Natural killer cell (primary cell): ENCODE data around the gene EPHB1. TPM values are rescaled to one million over a fixed set of nuclear protein-coding genes. Genes with fewer than 3 reads are reported as not detected.

Source experiments
- ATAC-seq, 3 donors: fragments of 150-1000 bp in 2 of 3; fragments of 200-7000 bp in 1 of 3; cut with Tn5 transposase; 1 replicate in 1 of 3; 2 replicates in 2 of 3; pipeline ENCODE4 v1.10.0; 2021; ENCODE audit warnings: mild to moderate bottlenecking in 2 of 3, moderate library complexity in 2 of 3
- DNase-seq, 2 donors: peaks; one replicate each; pipeline versions ENCODE4 v3.0.0 to v3.0.0-alpha.2; 2013 to 2021; ENCODE audit warnings: mixed read lengths in 1 of 2
- H3K27ac ChIP-seq: one replicate; pipeline ENCODE4 v1.5.1; 2013; ENCODE audit warnings: mild to moderate bottlenecking, low read length
- H3K27me3 ChIP-seq: one replicate; pipeline ENCODE4 v1.6.1; 2013; ENCODE audit warnings: low read length; ENCODE audit not compliant: control insufficient read depth, insufficient read depth
- H3K36me3 ChIP-seq: one replicate; pipeline ENCODE4 v1.6.1; 2013; ENCODE audit warnings: low read length; ENCODE audit not compliant: control insufficient read depth, insufficient read depth
- H3K4me1 ChIP-seq: one replicate; pipeline ENCODE4 v1.6.1; 2013; ENCODE audit warnings: low read length; ENCODE audit not compliant: control insufficient read depth, insufficient read depth
- H3K4me3 ChIP-seq: one replicate; pipeline ENCODE4 v1.5.1; 2013; ENCODE audit warnings: low read length
- H3K9me3 ChIP-seq: one replicate; pipeline ENCODE4 v1.6.1; 2013; ENCODE audit warnings: low read length; ENCODE audit not compliant: control insufficient read depth, insufficient read depth
- H3K27ac Mint-ChIP-seq, 2 donors: one replicate each; pipeline ENCODE4 v1.8.0; 2022; ENCODE audit warnings: mild to moderate bottlenecking in 2 of 2, mixed read lengths in 2 of 2, moderate library complexity in 1 of 2
- H3K27me3 Mint-ChIP-seq, 2 donors: one replicate each; pipeline ENCODE4 v1.8.0; 2022; ENCODE audit warnings: low read depth in 2 of 2, mixed read lengths in 2 of 2
- H3K36me3 Mint-ChIP-seq: one replicate; pipeline ENCODE4 v1.8.0; 2022; ENCODE audit warnings: mixed read lengths
- H3K4me1 Mint-ChIP-seq, 2 donors: one replicate each; pipeline ENCODE4 v1.8.0; 2022; ENCODE audit warnings: mixed read lengths in 2 of 2
- H3K4me3 Mint-ChIP-seq: one replicate; pipeline ENCODE4 v1.8.0; 2022; ENCODE audit warnings: mild to moderate bottlenecking, moderate library complexity, mixed read lengths
- H3K9me3 Mint-ChIP-seq, 2 donors: one replicate each; pipeline ENCODE4 v1.8.0; 2022; ENCODE audit warnings: mixed read lengths in 2 of 2
- CTCF ChIP-seq: fragments of 200-600 bp; IDR thresholded peaks from one replicate; pipeline ENCODE4 v1.8.0; 2022; ENCODE audit warnings: antibody characterized with exemption
- WGBS: methylation state at CpG from one replicate; pipeline ENCODE4 v1.1.7; 2013; ENCODE audit warnings: missing lambda C conversion rate; ENCODE audit not compliant: insufficient coverage; 5-methylcytosine and 5-hydroxymethylcytosine counted together
- intact Hi-C: fragments of 100-400 bp; cut with micrococcal nuclease; formaldehyde crosslinking; loops from one replicate; pipeline ENCODE4 v1.14.2; 2022
- total RNA-seq, 4 donors: library from RNA; stranded (reverse); fragments of 120-200 nt in 1 of 4; gene quantifications; one replicate each; pipeline versions ENCODE4 v1.2.3 to v1.2.4, GENCODE V29; 2013 to 2022

EPHB1 gene
- total RNA-seq, 3 donors from 2014 or later (not counting 1 experiment from before 2014, with no cell fraction given) = 0.60 TPM; not detected in 2

- H3K4me1 ChIP-seq = peaks cover 5% of the 10 kb centered on the region
- H3K9me3 ChIP-seq = no peaks in the 10 kb centered on the region
- Mint-ChIP-seq H3K4me1 (peaks cover 11% of the 10 kb centered on the region in 2 donors), H3K36me3 (no peaks in the 10 kb centered on the region), H3K27ac (no peak overlapping the region), H3K9me3 (no peaks in the 10 kb centered on the region), H3K4me3 (no peak overlapping the region), H3K27me3 (peaks cover 33 to 35% of the 10 kb centered on the region in 2 donors)
- no peak for ATAC-seq
- peaks cover 6% of the 10 kb centered on the region for H3K27me3 ChIP-seq
- intact Hi-C loops = loop anchor here (10.0 kb wide), 1 partner anchor 1098 kb away; no protein-coding TSS in a partner anchor
- DNase-seq = no peak
- no peak overlapping the region for H3K27ac ChIP-seq
- no peaks in the 10 kb centered on the region for H3K36me3 ChIP-seq
- TF ChIP-seq CTCF = no peak
- H3K4me3 ChIP-seq = no peak overlapping the region
- WGBS = 2% methylated on average over 61 of the region's 61 CpGs
Measured at GRCh38 chr3:134796281-134797056, 1.4 kb downstream of the EPHB1 start.

- Histone ChIP-seq H3K4me3 (no peak overlapping the region), H3K27me3 (peaks cover 6% of the 10 kb centered on the region), H3K36me3 (no peaks in the 10 kb centered on the region), H3K27ac (no peak overlapping the region), H3K4me1 (peaks cover 5% of the 10 kb centered on the region), H3K9me3 (no peaks in the 10 kb centered on the region)
- Mint-ChIP-seq H3K9me3 (no peaks in the 10 kb centered on the region), H3K4me3 (no peak overlapping the region), H3K4me1 (peaks cover 11% of the 10 kb centered on the region in 2 donors), H3K27ac (no peak overlapping the region), H3K36me3 (no peaks in the 10 kb centered on the region), H3K27me3 (peaks cover 33 to 35% of the 10 kb centered on the region in 2 donors)
- 9% methylated on average over 33 of the region's 33 CpGs for WGBS
- intact Hi-C loops = loop anchor here (10.0 kb wide), 1 partner anchor 1098 kb away; no protein-coding TSS in a partner anchor
- no peak for TF ChIP-seq CTCF
- DNase-seq (no peak), ATAC-seq (no peak)
Measured at GRCh38 chr3:134797057-134797740, 2.1 kb downstream of the EPHB1 start.

GRCh38 chr3:134797741-134798451 lies 2.8 kb downstream of the EPHB1 start:
- peaks cover 5% of the 10 kb centered on the region for H3K4me1 ChIP-seq
- H3K27ac ChIP-seq = no peak overlapping the region
- H3K4me3 Mint-ChIP-seq = no peak overlapping the region
- ATAC-seq (no peak), DNase-seq (no peak)
- H3K27me3 Mint-ChIP-seq = peaks cover 32% of the 10 kb centered on the region in 2 donors
- H3K9me3 ChIP-seq = no peaks in the 10 kb centered on the region
- no peak for TF ChIP-seq CTCF
- H3K4me1 Mint-ChIP-seq = peaks cover 11% of the 10 kb centered on the region in 2 donors
- H3K27ac Mint-ChIP-seq = no peak overlapping the region
- H3K36me3 ChIP-seq = no peaks in the 10 kb centered on the region
- no peaks in the 10 kb centered on the region for H3K9me3 Mint-ChIP-seq
- H3K36me3 Mint-ChIP-seq = no peaks in the 10 kb centered on the region
- 59% methylated on average over 10 of the region's 13 CpGs for WGBS
- no peak overlapping the region for H3K4me3 ChIP-seq
- H3K27me3 ChIP-seq = peaks cover 6% of the 10 kb centered on the region
- intact Hi-C loops = loop anchor here (10.0 kb wide), 1 partner anchor 1097 kb away; no protein-coding TSS in a partner anchor
